Progenitor cell of endocrine pancreas (in vitro differentiated cells): ENCODE measurements around the gene ASIC2. TPM values are rescaled to one million over a fixed set of nuclear protein-coding genes. Genes with fewer than 3 reads are reported as not detected.
A peak's percentile ranks its signal among the peaks of the same experiment; 100 is the strongest.

Experiments used
- DNase-seq: peaks from one replicate; pipeline ENCODE4 v3.0.0; 2021; ENCODE audit warnings: low spot score; ENCODE audit not compliant: unreplicated experiment
- H3K27ac Mint-ChIP-seq: 2 replicates; pipeline ENCODE4 v1.8.0; 2021; ENCODE audit warnings: mild to moderate bottlenecking, moderate library complexity, mixed read lengths
- H3K27me3 Mint-ChIP-seq: 2 replicates; pipeline ENCODE4 v1.8.0; 2021; ENCODE audit warnings: mixed read lengths
- H3K36me3 Mint-ChIP-seq: 2 replicates; pipeline ENCODE4 v1.8.0; 2022; ENCODE audit warnings: mixed read lengths; ENCODE audit not compliant: insufficient read depth
- H3K4me1 Mint-ChIP-seq: 2 replicates; pipeline ENCODE4 v1.8.0; 2021; ENCODE audit warnings: low read depth, mixed read lengths
- H3K4me3 Mint-ChIP-seq: 2 replicates; pipeline ENCODE4 v1.8.0; 2021; ENCODE audit warnings: low read depth, mild to moderate bottlenecking, moderate library complexity, mixed read lengths
- H3K9me3 Mint-ChIP-seq: 2 replicates; pipeline ENCODE4 v1.8.0; 2021; ENCODE audit warnings: low read depth, mixed read lengths
- total RNA-seq: library from RNA; stranded (reverse); gene quantifications from 2 replicates; pipeline ENCODE4 v1.2.1, GENCODE V29; 2021
- TF ChIP-seq, protein P1 (sequence below): fragments of 200-600 bp; sonication (generic); IDR thresholded peaks from one replicate; pipeline ENCODE4 v1.5.0; 2021; ENCODE audit warnings: antibody characterized with exemption, mild to moderate bottlenecking; ENCODE audit not compliant: unreplicated experiment

Gene ASIC2
- total RNA-seq, 1 donor from 2014 or later = 0.29 TPM

DNA sequence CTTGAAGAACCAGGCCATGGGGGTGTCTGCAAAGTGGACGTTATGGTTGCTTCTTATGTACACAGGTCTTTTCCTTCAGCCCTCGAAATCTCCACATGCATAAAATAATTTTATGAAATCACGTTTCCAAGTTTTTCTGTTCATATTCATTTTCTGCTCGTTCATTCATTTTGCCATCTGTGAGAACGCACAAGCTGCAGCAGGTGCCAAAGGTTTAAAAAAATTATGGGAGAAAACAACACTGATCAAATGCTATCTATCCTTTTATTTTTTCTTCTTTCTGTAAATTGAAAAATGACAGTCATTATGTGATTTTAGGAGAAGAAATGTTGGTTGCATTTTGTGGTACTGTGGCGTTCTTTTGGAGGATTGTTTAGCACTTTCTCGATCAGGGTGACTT is 285.9 kb downstream of the ASIC2 start:
- Mint-ChIP-seq H3K27me3 (peaks cover 3% of the 10 kb centered on the region), H3K4me1 (peaks cover 10% of the 10 kb centered on the region), H3K4me3 (no peak overlapping the region), H3K36me3 (no peaks in the 10 kb centered on the region), H3K9me3 (no peaks in the 10 kb centered on the region), H3K27ac (no peak overlapping the region)
- TF ChIP-seq, protein P1, sequence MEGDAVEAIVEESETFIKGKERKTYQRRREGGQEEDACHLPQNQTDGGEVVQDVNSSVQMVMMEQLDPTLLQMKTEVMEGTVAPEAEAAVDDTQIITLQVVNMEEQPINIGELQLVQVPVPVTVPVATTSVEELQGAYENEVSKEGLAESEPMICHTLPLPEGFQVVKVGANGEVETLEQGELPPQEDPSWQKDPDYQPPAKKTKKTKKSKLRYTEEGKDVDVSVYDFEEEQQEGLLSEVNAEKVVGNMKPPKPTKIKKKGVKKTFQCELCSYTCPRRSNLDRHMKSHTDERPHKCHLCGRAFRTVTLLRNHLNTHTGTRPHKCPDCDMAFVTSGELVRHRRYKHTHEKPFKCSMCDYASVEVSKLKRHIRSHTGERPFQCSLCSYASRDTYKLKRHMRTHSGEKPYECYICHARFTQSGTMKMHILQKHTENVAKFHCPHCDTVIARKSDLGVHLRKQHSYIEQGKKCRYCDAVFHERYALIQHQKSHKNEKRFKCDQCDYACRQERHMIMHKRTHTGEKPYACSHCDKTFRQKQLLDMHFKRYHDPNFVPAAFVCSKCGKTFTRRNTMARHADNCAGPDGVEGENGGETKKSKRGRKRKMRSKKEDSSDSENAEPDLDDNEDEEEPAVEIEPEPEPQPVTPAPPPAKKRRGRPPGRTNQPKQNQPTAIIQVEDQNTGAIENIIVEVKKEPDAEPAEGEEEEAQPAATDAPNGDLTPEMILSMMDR = no peak
- no peak for DNase-seq

GRCh38 chr17:33002246-33002645 is 290.8 kb downstream of the ASIC2 start:
- Mint-ChIP-seq H3K27me3 (peaks cover 26% of the 10 kb centered on the region), H3K4me1 (peaks cover 3% of the 10 kb centered on the region), H3K9me3 (no peaks in the 10 kb centered on the region), H3K27ac (no peak overlapping the region), H3K36me3 (no peaks in the 10 kb centered on the region), H3K4me3 (no peak overlapping the region)
- DNase-seq = no peak
- TF ChIP-seq, protein P1 = no peak

GRCh38 chr17:32998887-32999228 is 294.2 kb downstream of the ASIC2 start:
- Mint-ChIP-seq H3K4me3 (no peak overlapping the region), H3K4me1 (peaks cover 3% of the 10 kb centered on the region), H3K36me3 (no peaks in the 10 kb centered on the region), H3K9me3 (no peaks in the 10 kb centered on the region), H3K27ac (no peak overlapping the region), H3K27me3 (peaks cover 30% of the 10 kb centered on the region)
- TF ChIP-seq, protein P1 = no peak
- no peak for DNase-seq

GRCh38 chr17:32998111-32998886 is 294.8 kb downstream of the ASIC2 start:
- no peak overlapping the region for H3K4me3 Mint-ChIP-seq
- H3K36me3 Mint-ChIP-seq = no peaks in the 10 kb centered on the region
- H3K4me1 Mint-ChIP-seq = peaks cover 3% of the 10 kb centered on the region
- TF ChIP-seq, protein P1 = peak; percentile 91
- no peaks in the 10 kb centered on the region for H3K9me3 Mint-ChIP-seq
- H3K27me3 Mint-ChIP-seq = peaks cover 30% of the 10 kb centered on the region
- no peak overlapping the region for H3K27ac Mint-ChIP-seq
- peak; percentile 81 for DNase-seq

DNA sequence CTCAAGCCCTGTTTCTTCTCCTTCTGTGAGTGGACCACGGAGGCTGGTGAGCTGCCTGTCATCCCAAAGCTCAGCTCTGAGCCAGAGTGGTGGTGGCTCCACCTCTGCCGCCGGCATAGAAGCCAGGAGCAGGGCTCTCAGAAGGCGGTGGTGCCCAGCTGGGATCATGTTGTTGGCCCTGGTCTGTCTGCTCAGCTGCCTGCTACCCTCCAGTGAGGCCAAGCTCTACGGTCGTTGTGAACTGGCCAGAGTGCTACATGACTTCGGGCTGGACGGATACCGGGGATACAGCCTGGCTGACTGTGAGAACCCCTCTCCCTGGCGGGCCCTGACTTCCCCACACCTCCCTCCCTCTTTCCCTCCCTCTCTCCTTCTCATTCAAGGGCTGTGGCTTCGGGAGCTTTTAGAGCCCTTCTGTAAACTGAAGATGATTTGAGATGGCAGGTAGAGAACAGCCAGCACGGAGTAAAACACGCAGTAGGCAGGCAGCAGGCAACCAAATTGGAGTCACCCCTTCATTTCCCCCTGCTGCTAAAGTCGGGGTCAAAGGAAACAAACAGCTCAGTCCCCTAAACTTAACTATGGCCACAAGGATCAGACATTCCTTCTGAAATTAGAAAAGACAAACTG is 297.6 kb downstream of the ASIC2 start:
- Mint-ChIP-seq H3K4me1 (peaks cover 3% of the 10 kb centered on the region), H3K9me3 (no peaks in the 10 kb centered on the region), H3K27ac (no peak overlapping the region), H3K27me3 (peaks cover 27% of the 10 kb centered on the region), H3K36me3 (no peaks in the 10 kb centered on the region), H3K4me3 (no peak overlapping the region)
- DNase-seq = no peak
- TF ChIP-seq, protein P1 = no peak
